Caco-2 (cell line): ENCODE data around the gene PRODH. TPM values are rescaled to one million over a fixed set of nuclear protein-coding genes. Genes with fewer than 3 reads are reported as not detected.
A peak's percentile ranks its signal among the peaks of the same experiment; 100 is the strongest.
"Not testable (repeated sequence)": the region's sequence is repeated elsewhere in the genome, so short reads cannot be mapped to it uniquely, and the experiment has no call there.

Source experiments
- BruUV-seq: library from RNA; stranded (reverse); fragments of 400-500 nt; replicated peaks from 2 replicates; lab custom pipeline; 2021; lab: Mats Ljungman, UMichigan
- CTCF ChIA-PET: fragments of 300-600 bp; sonication (Branson Sonifier 250); formaldehyde crosslinking; loops from one replicate; lab custom pipeline; 2022; ENCODE audit warnings: antibody characterized with exemption; lab: Charles Lee
- POLR2A ChIA-PET: fragments of 300-600 bp; sonication (Branson Sonifier 250); formaldehyde crosslinking; loops from one replicate; lab custom pipeline; 2022; ENCODE audit warnings: antibody characterized with exemption; lab: Charles Lee
- DNase-seq, 2 experiments: peaks; one replicate each; pipeline versions ENCODE4 v3.0.0 to v3.0.0-alpha.2; 2020 to 2022
- H3K27me3 ChIP-seq: replicated peaks from 2 replicates; pipeline ENCODE4 v1.6.0; 2011; ENCODE audit warnings: low read length; ENCODE audit not compliant: control insufficient read depth, insufficient read depth
- H3K36me3 ChIP-seq: 2 replicates; pipeline ENCODE4 v1.5.1; 2011; ENCODE audit warnings: low read length; ENCODE audit not compliant: control insufficient read depth, insufficient read depth
- H3K4me1 ChIP-seq: fragments of 250-450 bp; sonication (Bioruptor Pico); 2 replicates; pipeline ENCODE4 v1.5.1; 2020; ENCODE audit warnings: mild to moderate bottlenecking
- H3K4me3 ChIP-seq: 2 replicates; pipeline ENCODE4 v1.5.1; 2011; ENCODE audit warnings: low read depth, mild to moderate bottlenecking, control low read depth, low read length
- H3K9me3 ChIP-seq: fragments of 250-450 bp; sonication (Bioruptor Pico); 2 replicates; pipeline ENCODE4 v1.5.1; 2020; ENCODE audit warnings: mild to moderate bottlenecking, moderate library complexity
- H3K27ac Mint-ChIP-seq: one replicate; pipeline ENCODE4 v1.8.0; 2022; ENCODE audit warnings: mixed read lengths; ENCODE audit not compliant: unreplicated experiment
- H3K27me3 Mint-ChIP-seq: one replicate; pipeline ENCODE4 v1.8.0; 2022; ENCODE audit warnings: mixed read lengths; ENCODE audit not compliant: insufficient read depth, unreplicated experiment
- H3K36me3 Mint-ChIP-seq: one replicate; pipeline ENCODE4 v1.8.0; 2022; ENCODE audit warnings: mild to moderate bottlenecking, mixed read lengths; ENCODE audit not compliant: insufficient read depth, unreplicated experiment
- H3K4me1 Mint-ChIP-seq: one replicate; pipeline ENCODE4 v1.8.0; 2022; ENCODE audit warnings: low read depth, mixed read lengths; ENCODE audit not compliant: unreplicated experiment
- H3K4me3 Mint-ChIP-seq: one replicate; pipeline ENCODE4 v1.8.0; 2022; ENCODE audit warnings: mild to moderate bottlenecking, moderate library complexity, mixed read lengths; ENCODE audit not compliant: unreplicated experiment
- H3K9me3 Mint-ChIP-seq: one replicate; pipeline ENCODE4 v1.8.0; 2022; ENCODE audit warnings: mixed read lengths; ENCODE audit not compliant: unreplicated experiment
- intact Hi-C: fragments of 100-400 bp; cut with micrococcal nuclease; formaldehyde crosslinking; loops from one replicate; pipeline ENCODE4 v1.10.0; 2022; ENCODE audit not compliant: unreplicated experiment
- total RNA-seq: library from RNA; stranded (reverse); gene quantifications from 2 replicates; pipeline ENCODE4 v1.2.3, GENCODE V29; 2022
- TF ChIP-seq, protein P1 (sequence below), 2 experiments: fragments of 200-600 bp in 1 of 2; IDR thresholded peaks; 1 replicate in 1 of 2; 2 replicates in 1 of 2; pipeline versions ENCODE4 v1.5.1 to v1.8.0; 2011 to 2022; ENCODE audit warnings: antibody characterized with exemption in 1 of 2, control low read depth in 1 of 2, inconsistent platforms in 1 of 2, low read depth in 1 of 2, low read length in 1 of 2, mild to moderate bottlenecking in 1 of 2, moderate library complexity in 1 of 2; ENCODE audit not compliant: insufficient read depth in 1 of 2, severe bottlenecking in 1 of 2, unreplicated experiment in 1 of 2

The PRODH gene
- total RNA-seq, 1 experiment from 2014 or later = 47.9 TPM

GRCh38 chr22:18973264-18974031 lies 37.4 kb upstream of the PRODH start:
- H3K4me1 Mint-ChIP-seq = no peaks in the 10 kb centered on the region
- intact Hi-C loops = no loop called here
- no peak for DNase-seq
- H3K27me3 Mint-ChIP-seq = no peaks in the 10 kb centered on the region
- no peaks in the 10 kb centered on the region for H3K36me3 Mint-ChIP-seq
- TF ChIP-seq, protein P1, sequence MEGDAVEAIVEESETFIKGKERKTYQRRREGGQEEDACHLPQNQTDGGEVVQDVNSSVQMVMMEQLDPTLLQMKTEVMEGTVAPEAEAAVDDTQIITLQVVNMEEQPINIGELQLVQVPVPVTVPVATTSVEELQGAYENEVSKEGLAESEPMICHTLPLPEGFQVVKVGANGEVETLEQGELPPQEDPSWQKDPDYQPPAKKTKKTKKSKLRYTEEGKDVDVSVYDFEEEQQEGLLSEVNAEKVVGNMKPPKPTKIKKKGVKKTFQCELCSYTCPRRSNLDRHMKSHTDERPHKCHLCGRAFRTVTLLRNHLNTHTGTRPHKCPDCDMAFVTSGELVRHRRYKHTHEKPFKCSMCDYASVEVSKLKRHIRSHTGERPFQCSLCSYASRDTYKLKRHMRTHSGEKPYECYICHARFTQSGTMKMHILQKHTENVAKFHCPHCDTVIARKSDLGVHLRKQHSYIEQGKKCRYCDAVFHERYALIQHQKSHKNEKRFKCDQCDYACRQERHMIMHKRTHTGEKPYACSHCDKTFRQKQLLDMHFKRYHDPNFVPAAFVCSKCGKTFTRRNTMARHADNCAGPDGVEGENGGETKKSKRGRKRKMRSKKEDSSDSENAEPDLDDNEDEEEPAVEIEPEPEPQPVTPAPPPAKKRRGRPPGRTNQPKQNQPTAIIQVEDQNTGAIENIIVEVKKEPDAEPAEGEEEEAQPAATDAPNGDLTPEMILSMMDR (IDR thresholded peaks at IDR 0.05; ENCODE audit: insufficient read depth in 1 of 2, low read depth in 1 of 2, low read length in 1 of 2, severe bottlenecking in 1 of 2, unreplicated experiment in 1 of 2) = no peak
- no peaks in the 10 kb centered on the region for H3K36me3 ChIP-seq
- no peaks in the 10 kb centered on the region for H3K9me3 Mint-ChIP-seq
- no peaks in the 10 kb centered on the region for H3K27me3 ChIP-seq
- no peaks in the 10 kb centered on the region for H3K9me3 ChIP-seq
- H3K4me3 ChIP-seq = no peak overlapping the region
- no peak overlapping the region for H3K4me3 Mint-ChIP-seq
- ChIA-PET POLR2A (no interaction called here), CTCF (no interaction called here)
- 0 out of 2 replicates have a peak, but pooled peaks cover 3% of the 10 kb centered on the region for H3K4me1 ChIP-seq
- H3K27ac Mint-ChIP-seq = no peak overlapping the region
- no TSS peak for BruUV-seq

DNA sequence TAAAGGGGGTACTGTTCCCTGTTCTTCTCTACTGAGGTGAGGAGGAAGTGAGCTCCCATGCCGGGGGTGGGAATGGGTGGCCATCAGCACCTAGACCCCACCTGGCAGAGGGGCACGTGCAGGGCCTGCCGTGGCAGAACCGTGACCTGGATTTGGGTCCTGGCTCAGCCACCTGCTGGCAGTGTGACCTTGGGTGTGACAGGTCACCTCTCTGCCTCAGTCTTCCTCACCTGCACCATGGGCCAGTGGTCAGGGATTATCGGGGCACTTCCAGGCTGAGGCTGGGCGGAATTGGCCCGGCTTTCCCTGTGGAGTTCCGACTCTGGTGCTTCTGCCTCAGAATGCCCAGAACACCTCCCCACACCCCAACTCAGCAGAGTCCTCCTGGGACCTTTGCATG lies 36.5 kb upstream of the PRODH start:
- H3K4me1 ChIP-seq, BruUV-seq, H3K9me3 Mint-ChIP-seq, H3K36me3 ChIP-seq, H3K4me3 Mint-ChIP-seq, H3K4me3 ChIP-seq, H3K36me3 Mint-ChIP-seq, H3K4me1 Mint-ChIP-seq, H3K27ac Mint-ChIP-seq, H3K27me3 Mint-ChIP-seq, DNase-seq, CTCF ChIA-PET, intact Hi-C loops, H3K27me3 ChIP-seq, H3K9me3 ChIP-seq, POLR2A ChIA-PET: not testable (repeated sequence)

DNA sequence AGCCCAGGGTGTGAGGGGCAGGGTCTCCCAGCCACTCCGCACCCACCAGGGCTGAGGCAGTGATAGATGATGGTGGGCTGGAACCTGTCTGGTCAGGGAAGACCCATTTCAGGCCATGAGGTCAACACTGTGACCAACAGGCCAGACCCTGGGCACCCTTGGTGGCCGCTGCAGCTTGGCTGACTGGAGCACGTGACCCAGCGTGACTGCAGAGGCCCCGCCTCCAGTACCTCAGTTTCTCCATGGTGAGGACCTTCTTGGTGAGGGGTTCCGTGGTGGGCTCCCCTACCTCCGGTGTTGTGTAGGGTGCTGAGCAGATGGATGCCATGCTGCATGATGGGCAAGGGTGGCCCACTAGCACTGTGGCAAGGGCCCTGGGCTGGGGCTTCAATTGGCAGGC lies 35.9 kb upstream of the PRODH start:
- POLR2A ChIA-PET, H3K27me3 ChIP-seq, intact Hi-C loops, H3K27ac Mint-ChIP-seq, H3K4me1 ChIP-seq, CTCF ChIA-PET, H3K9me3 Mint-ChIP-seq, H3K4me1 Mint-ChIP-seq, BruUV-seq, H3K36me3 ChIP-seq, H3K4me3 ChIP-seq, H3K9me3 ChIP-seq, DNase-seq, H3K36me3 Mint-ChIP-seq, H3K27me3 Mint-ChIP-seq: not testable (repeated sequence)
- peak overlapping the region; percentile 68 for H3K4me3 Mint-ChIP-seq

GRCh38 chr22:18971321-18971751 lies 35.2 kb upstream of the PRODH start:
- no peaks in the 10 kb centered on the region for H3K36me3 Mint-ChIP-seq
- H3K27me3 Mint-ChIP-seq = no peaks in the 10 kb centered on the region
- ChIA-PET POLR2A (no interaction called here), CTCF (no interaction called here)
- no peaks in the 10 kb centered on the region for H3K4me1 Mint-ChIP-seq
- intact Hi-C loops = no loop called here
- H3K9me3 Mint-ChIP-seq = no peaks in the 10 kb centered on the region
- Histone ChIP-seq H3K27me3 (no peaks in the 10 kb centered on the region), H3K4me3 (peak overlapping the region; percentile 84), H3K4me1 (no peaks in the 10 kb centered on the region), H3K36me3 (no peaks in the 10 kb centered on the region), H3K9me3 (no peaks in the 10 kb centered on the region)
- peak overlapping the region; percentile 68 for H3K4me3 Mint-ChIP-seq
- BruUV-seq = no TSS peak
- no peak for DNase-seq
- H3K27ac Mint-ChIP-seq = no peak overlapping the region
- TF ChIP-seq, protein P1 (IDR thresholded peaks at IDR 0.05; ENCODE audit: insufficient read depth in 1 of 2, low read depth in 1 of 2, low read length in 1 of 2, severe bottlenecking in 1 of 2, unreplicated experiment in 1 of 2) = no peak
